Stimulated activated CD4-positive, alpha-beta T cell treated with anti-CD3 and anti-CD28 coated beads, TNF-alpha, amount 100 ng/mL, for 24 hours (primary cell): Measurements from ENCODE around the gene AIMP1.
A peak's percentile ranks its signal among the peaks of the same experiment; 100 is the strongest.
"Not testable (repeated sequence)": the region's sequence is repeated elsewhere in the genome, so short reads cannot be mapped to it uniquely, and the experiment has no call there.

Experiments used
- DNase-seq, 3 experiments: peaks; one replicate each; pipeline ENCODE4 v3.0.0-alpha.2; 2020; ENCODE audit warnings: low read depth in 3 of 3

Gene AIMP1

GRCh38 chr4:106312997-106313522 lies 3.3 kb upstream of the AIMP1 start:
- no peak for DNase-seq

- no peak for DNase-seq
Observed at GRCh38 chr4:106314960-106315359, 1.4 kb upstream of the AIMP1 start.

- DNase-seq, result peak in 2 of 3 experiments; percentile 16 to 35
Observed at GRCh38 chr4:106315476-106315967, 828 bp upstream of the AIMP1 start.

- no peak for DNase-seq
Observed at GRCh38 chr4:106316773-106317409, 541 bp downstream of the AIMP1 start.

GRCh38 chr4:106317815-106318214 lies 1.5 kb downstream of the AIMP1 start:
- no peak for DNase-seq

- no peak for DNase-seq
Observed at GRCh38 chr4:106318511-106318910, 2.2 kb downstream of the AIMP1 start.

GRCh38 chr4:106320235-106320634 lies 3.9 kb downstream of the AIMP1 start:
- DNase-seq, result no peak

- not testable (repeated sequence) for DNase-seq
Observed at GRCh38 chr4:106321168-106321567, 4.8 kb downstream of the AIMP1 start.

GRCh38 chr4:106321814-106322213 lies 5.5 kb downstream of the AIMP1 start:
- DNase-seq, result not testable (repeated sequence)

- no peak for DNase-seq
Observed at GRCh38 chr4:106323119-106323518, 6.8 kb downstream of the AIMP1 start.

- no peak for DNase-seq
Observed at GRCh38 chr4:106325800-106326199, 9.4 kb downstream of the AIMP1 start.

- DNase-seq, result no peak
Observed at GRCh38 chr4:106329041-106329618, 12.8 kb downstream of the AIMP1 start.

- no peak for DNase-seq
Observed at GRCh38 chr4:106333186-106333585, 16.8 kb downstream of the AIMP1 start.

GRCh38 chr4:106334741-106335470 lies 18.6 kb downstream of the AIMP1 start:
- DNase-seq, result no peak

- DNase-seq, result no peak
Observed at GRCh38 chr4:106336618-106337017, 20.3 kb downstream of the AIMP1 start.

GRCh38 chr4:106337916-106338315 lies 21.6 kb downstream of the AIMP1 start:
- DNase-seq, result no peak

- DNase-seq, result no peak
Observed at GRCh38 chr4:106338671-106339070, 22.3 kb downstream of the AIMP1 start.

GRCh38 chr4:106339431-106339830 lies 23.1 kb downstream of the AIMP1 start:
- DNase-seq, result no peak

- DNase-seq, result no peak
Observed at GRCh38 chr4:106340774-106341173, 24.4 kb downstream of the AIMP1 start.

- no peak for DNase-seq
Observed at GRCh38 chr4:106343865-106344646, 27.7 kb downstream of the AIMP1 start.

GRCh38 chr4:106344647-106344970 lies 28.3 kb downstream of the AIMP1 start:
- DNase-seq, result no peak

GRCh38 chr4:106347167-106347566 lies 30.8 kb downstream of the AIMP1 start:
- DNase-seq, result no peak
